ENCODE data around the gene ATF6.
A peak's percentile ranks its signal among the peaks of the same experiment; 100 is the strongest.
"Not testable (repeated sequence)": the region's sequence is repeated elsewhere in the genome, so short reads cannot be mapped to it uniquely, and the experiment has no call there.

ATF6 gene

DNA sequence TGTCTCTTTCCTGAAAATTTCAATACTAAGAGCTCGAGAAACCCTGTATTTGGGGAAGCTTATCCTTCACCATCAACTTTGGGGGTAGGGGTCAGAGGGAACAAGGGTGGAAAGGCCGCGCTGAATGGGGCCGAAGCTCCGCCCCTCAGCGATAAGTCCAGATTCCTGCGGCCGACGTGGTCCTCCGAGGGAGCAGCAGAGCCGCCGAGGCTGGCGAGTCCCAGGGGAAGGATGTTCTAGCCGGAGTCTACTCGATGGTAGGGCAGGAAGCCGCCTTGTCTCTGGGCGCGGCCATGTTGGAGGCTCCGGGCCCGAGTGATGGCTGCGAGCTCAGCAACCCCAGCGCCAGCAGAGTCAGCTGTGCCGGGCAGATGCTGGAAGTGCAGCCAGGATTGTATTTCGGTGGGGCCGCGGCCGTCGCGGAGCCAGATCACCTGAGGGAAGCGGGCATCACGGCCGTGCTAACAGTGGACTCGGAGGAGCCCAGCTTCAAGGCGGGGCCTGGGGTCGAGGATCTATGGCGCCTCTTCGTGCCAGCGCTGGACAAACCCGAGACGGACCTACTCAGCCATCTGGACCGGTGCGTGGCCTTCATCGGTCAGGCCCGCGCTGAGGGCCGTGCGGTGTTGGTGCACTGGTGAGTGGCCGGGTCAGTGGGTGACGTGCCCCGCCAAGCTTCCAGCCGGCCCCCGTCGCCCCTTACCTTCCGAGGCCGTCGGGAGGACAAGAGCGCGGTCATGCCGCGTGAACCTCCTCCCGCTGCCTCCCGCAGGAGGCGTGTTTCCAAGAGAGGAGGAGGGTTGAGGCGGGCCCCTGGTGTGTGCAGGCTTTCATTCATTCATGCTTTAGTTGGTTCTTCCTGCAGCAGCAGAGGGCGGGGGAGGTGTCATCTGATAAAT is 16.4 kb upstream of the ATF6 start, which contains the start of gene DUSP12:
TSS of gene DUSP12 (plus strand) at position 278 of the 899 bp plus-strand sequence. CDS start at position 294, 16 bp downstream.
- peak within 1 kb of the TSS; percentile 95 for H3K27ac ChIP-seq
- peak; percentile 93 for TF ChIP-seq ZFX (IDR thresholded peaks at IDR 0.05)
- TF ChIP-seq, protein P1, sequence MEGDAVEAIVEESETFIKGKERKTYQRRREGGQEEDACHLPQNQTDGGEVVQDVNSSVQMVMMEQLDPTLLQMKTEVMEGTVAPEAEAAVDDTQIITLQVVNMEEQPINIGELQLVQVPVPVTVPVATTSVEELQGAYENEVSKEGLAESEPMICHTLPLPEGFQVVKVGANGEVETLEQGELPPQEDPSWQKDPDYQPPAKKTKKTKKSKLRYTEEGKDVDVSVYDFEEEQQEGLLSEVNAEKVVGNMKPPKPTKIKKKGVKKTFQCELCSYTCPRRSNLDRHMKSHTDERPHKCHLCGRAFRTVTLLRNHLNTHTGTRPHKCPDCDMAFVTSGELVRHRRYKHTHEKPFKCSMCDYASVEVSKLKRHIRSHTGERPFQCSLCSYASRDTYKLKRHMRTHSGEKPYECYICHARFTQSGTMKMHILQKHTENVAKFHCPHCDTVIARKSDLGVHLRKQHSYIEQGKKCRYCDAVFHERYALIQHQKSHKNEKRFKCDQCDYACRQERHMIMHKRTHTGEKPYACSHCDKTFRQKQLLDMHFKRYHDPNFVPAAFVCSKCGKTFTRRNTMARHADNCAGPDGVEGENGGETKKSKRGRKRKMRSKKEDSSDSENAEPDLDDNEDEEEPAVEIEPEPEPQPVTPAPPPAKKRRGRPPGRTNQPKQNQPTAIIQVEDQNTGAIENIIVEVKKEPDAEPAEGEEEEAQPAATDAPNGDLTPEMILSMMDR (conservative IDR thresholded peaks at IDR 0.05), result peak; percentile 49

DNA sequence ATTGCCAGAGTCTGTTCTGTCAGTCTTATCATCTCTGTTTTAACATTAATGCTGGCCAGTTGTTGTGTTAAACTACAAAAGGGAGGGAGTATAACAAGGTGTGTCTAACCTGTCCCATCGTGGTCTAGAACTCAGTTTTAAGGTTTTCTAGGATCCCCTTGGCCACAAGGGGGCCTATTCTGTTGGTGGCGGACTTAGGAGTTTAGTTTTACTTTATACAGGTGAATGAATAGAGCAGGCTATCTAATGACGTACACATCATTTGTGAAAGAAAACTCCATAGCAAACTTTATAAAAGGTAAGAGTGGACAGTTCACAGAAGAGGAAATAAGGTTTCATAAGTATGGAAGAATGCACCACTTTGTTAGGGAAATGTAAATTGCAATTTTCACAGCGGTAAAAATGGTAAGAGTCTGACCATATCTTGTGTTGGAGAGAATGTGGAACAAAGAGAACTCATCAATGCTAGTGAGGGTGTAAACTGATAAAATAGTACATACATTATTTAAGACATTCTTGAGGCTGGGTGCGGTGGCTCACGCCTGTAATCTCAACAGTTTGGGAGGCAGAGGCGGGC is 2.5 kb upstream of the ATF6 start:
- H3K27ac ChIP-seq, result no peak overlapping the region
- TF ChIP-seq ZFX (IDR thresholded peaks at IDR 0.05), result no peak
- TF ChIP-seq, protein P1 (conservative IDR thresholded peaks at IDR 0.05), result peak; percentile 86

DNA sequence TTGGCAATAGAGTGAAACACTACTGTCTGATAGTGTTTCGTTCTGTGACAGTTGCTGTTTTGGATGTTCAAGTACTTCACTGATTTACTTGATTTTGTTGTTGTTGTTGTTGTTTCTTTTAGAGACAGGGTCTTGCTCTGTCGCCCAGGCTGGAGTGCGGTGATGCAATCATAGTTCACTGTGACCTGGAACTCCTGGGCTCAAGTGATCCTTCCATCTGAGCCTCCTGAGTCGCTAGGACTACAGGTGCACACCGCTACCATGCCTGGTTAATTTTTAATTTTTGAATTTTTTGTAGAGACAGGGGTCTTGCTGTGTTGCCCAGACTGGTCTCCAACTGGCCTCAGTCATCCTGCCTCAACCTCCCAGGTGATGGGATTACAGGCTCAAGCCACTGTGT is 2.3 kb downstream of the ATF6 start:
- TF ChIP-seq, protein P1 (conservative IDR thresholded peaks at IDR 0.05), result no peak
- TF ChIP-seq ZFX (IDR thresholded peaks at IDR 0.05), result no peak
- no peak overlapping the region for H3K27ac ChIP-seq

DNA sequence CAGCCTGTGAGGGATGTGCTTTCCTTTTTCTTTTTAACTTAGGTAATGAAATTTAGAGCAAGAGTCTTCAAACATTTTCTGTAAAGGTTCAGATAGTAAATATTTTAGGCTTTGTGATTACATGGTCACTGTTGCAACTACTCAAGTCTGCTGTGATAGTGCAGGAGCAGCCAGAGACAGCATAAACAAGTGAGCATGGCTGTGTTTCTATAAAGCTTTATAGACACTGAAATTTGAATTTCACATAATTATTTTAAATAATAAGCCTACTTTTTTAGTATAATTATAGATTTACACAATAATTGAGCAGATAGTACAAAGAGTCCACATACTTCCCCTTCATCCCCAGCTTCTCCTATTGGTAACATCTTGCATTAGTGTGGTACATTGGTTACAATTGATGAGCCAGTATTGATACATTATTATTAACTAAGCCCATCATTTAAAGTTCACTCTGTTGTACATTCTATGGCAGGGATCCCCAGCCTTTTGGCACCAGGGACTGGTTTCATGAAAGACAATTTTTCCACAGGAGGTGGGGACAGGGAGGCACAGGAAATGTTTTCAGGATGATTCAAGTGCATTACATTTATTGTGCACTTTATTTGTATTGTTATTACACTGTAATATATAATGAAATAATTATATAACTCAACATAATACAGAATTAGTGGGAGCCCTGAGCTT is 3.0 kb downstream of the ATF6 start:
- TF ChIP-seq, protein P1 (conservative IDR thresholded peaks at IDR 0.05), result no peak
- TF ChIP-seq ZFX (IDR thresholded peaks at IDR 0.05), result no peak

DNA sequence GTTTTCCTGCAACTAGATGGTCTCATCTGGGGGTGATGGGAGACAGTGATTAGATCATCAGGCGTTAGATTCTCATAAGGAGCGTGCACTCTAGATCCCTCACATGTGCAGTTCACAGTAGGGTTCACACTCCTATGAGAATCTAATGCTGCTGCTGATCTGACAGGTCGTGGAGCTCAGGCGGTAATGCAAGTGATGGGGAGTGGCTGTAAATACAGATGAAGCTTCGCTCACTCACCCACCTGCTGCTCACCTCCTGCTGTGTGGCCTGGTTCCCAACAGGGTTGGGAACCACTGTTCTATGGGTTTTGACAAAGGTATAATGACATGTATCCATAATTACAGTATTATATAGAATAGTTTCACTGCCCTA is 3.5 kb downstream of the ATF6 start:
- not testable (repeated sequence) for H3K27ac ChIP-seq

More for the DNA sequence above, 3.0 kb downstream of the ATF6 start:
- no peak overlapping the region for H3K27ac ChIP-seq

DNA sequence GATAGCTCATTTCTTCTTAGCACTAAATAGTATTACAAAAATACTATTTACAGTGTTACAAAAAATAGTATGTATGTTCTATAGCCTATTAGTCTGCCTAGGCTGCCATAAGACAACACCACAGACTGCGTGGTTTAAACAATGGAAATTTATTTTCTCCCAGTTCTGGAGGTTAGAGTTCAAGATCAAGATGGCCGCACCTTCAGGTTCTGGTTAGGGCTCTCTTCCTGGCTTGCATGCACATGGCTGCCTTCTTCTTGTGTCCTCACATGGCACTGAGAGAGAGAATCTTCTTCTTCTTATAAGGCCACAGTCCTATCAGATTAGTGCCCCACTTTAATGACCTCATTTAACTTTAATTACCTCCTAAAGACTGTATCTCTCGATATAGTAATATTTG is 4.1 kb downstream of the ATF6 start:
- H3K27ac ChIP-seq, result no peak overlapping the region
- TF ChIP-seq, protein P1 (conservative IDR thresholded peaks at IDR 0.05), result no peak
- TF ChIP-seq ZFX (IDR thresholded peaks at IDR 0.05), result no peak

DNA sequence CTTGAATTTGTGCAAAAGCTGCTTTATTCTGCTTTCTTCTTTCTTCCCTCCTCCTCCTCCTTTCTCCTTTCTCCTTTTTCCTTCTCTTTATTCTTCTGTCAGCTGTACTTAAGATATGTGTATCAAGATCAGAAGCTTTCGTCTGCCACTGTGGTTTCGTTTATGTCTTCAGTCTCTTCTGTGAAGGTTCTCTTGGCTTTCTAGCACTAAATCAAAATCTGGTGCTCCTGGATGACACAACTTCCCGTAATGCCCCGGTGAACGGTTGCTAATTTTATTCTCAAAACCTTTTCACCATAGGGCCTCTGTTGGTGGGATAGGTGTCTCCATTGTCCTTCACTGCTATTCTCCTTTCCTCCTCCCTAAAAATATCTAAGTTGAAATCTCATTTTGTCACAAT is 5.0 kb downstream of the ATF6 start:
- TF ChIP-seq ZFX (IDR thresholded peaks at IDR 0.05), result no peak
- TF ChIP-seq, protein P1 (conservative IDR thresholded peaks at IDR 0.05), result no peak
- no peak overlapping the region for H3K27ac ChIP-seq

Measured in C4-2B (cell line).